CD4-positive, alpha-beta T cell (primary cell): ENCODE data around the gene MPZL2. TPM values are rescaled to one million over a fixed set of nuclear protein-coding genes. Genes with fewer than 3 reads are reported as not detected.

Experiments used
- ATAC-seq: fragments of 200-7000 bp; cut with Tn5 transposase; one replicate; pipeline ENCODE4 v1.10.0; 2022; ENCODE audit warnings: mild to moderate bottlenecking; ENCODE audit not compliant: poor library complexity
- CTCF ChIA-PET: fragments of 350-600 bp; sonication (Branson Sonifier 250); formaldehyde crosslinking; loops from one replicate; lab custom pipeline; 2021; ENCODE audit warnings: antibody characterized with exemption, inconsistent platforms; lab: Charles Lee
- POLR2A ChIA-PET: fragments of 350-600 bp; sonication (Branson Sonifier 250); formaldehyde crosslinking; loops from one replicate; lab custom pipeline; 2021; ENCODE audit warnings: antibody characterized with exemption, inconsistent platforms; lab: Charles Lee
- DNase-seq, 14 experiments: peaks; one replicate each; pipeline ENCODE4 v3.0.0-alpha.2; 2013 to 2020; ENCODE audit warnings: mixed read lengths in 2 of 14
- H3K27ac ChIP-seq, 2 donors: one replicate each; pipeline versions ENCODE4 v1.5.1 to v1.7.0; 2013; ENCODE audit warnings: low read length in 2 of 2, low read depth in 1 of 2, mild to moderate bottlenecking in 1 of 2
- H3K27me3 ChIP-seq, 2 experiments: 1 replicate in 1 of 2; 2 replicates in 1 of 2; pipeline versions ENCODE4 v1.6.1 to v1.7.0; 2013; ENCODE audit warnings: low read length in 2 of 2, control low read depth in 1 of 2, mild to moderate bottlenecking in 1 of 2, moderate library complexity in 1 of 2; ENCODE audit not compliant: insufficient read depth in 2 of 2, control insufficient read depth in 1 of 2
- H3K36me3 ChIP-seq: one replicate; pipeline ENCODE4 v1.6.1; 2013; ENCODE audit warnings: low read length, control low read depth; ENCODE audit not compliant: insufficient read depth
- H3K4me1 ChIP-seq: one replicate; pipeline ENCODE4 v1.6.1; 2013; ENCODE audit warnings: low read length, control low read depth; ENCODE audit not compliant: insufficient read depth
- H3K4me3 ChIP-seq: one replicate; pipeline ENCODE4 v1.5.1; 2013; ENCODE audit warnings: mild to moderate bottlenecking, low read length, moderate library complexity
- H3K9me3 ChIP-seq, 2 experiments: 1 replicate in 1 of 2; 2 replicates in 1 of 2; pipeline versions ENCODE4 v1.6.1 to v1.7.0; 2013; ENCODE audit warnings: low read length in 2 of 2, mild to moderate bottlenecking in 2 of 2, control low read depth in 1 of 2, moderate library complexity in 1 of 2; ENCODE audit not compliant: control insufficient read depth in 1 of 2, insufficient read depth in 1 of 2
- H3K27ac Mint-ChIP-seq: one replicate; pipeline ENCODE4 v1.8.0; 2020; ENCODE audit warnings: mixed read lengths
- H3K27me3 Mint-ChIP-seq: one replicate; pipeline ENCODE4 v1.8.0; 2021; ENCODE audit warnings: mixed read lengths
- H3K36me3 Mint-ChIP-seq: one replicate; pipeline ENCODE4 v1.8.0; 2021; ENCODE audit warnings: low read depth, mixed read lengths
- H3K4me1 Mint-ChIP-seq: one replicate; pipeline ENCODE4 v1.8.0; 2021; ENCODE audit warnings: low read depth, mixed read lengths
- H3K4me3 Mint-ChIP-seq: one replicate; pipeline ENCODE4 v1.8.0; 2020; ENCODE audit warnings: mild to moderate bottlenecking, mixed read lengths
- H3K9me3 Mint-ChIP-seq: one replicate; pipeline ENCODE4 v1.8.0; 2020; ENCODE audit warnings: mixed read lengths
- intact Hi-C, 2 experiments: fragments of 100-400 bp; cut with DNase I in 1 of 2; cut with micrococcal nuclease in 1 of 2; formaldehyde crosslinking; loops; one replicate each; pipeline versions ENCODE4 v1.15.1 to v1.9.0; 2023 to 2025; cut with DNase I, micrococcal nuclease
- total RNA-seq, 174 experiments: library from RNA in 2 of 174; stranded (reverse) in 2 of 174; gene quantifications; one replicate each; pipeline ENCODE4 v1.2.3 and lab custom pipeline; 2021 to 2026
- TF ChIP-seq, protein P1 (sequence below): fragments of 200-600 bp; IDR thresholded peaks from one replicate; pipeline ENCODE4 v1.8.0; 2022; ENCODE audit warnings: antibody characterized with exemption, mild to moderate bottlenecking

Gene MPZL2
- total RNA-seq, 2 experiments from 2014 or later = 0.95 to 1.8 TPM

DNA sequence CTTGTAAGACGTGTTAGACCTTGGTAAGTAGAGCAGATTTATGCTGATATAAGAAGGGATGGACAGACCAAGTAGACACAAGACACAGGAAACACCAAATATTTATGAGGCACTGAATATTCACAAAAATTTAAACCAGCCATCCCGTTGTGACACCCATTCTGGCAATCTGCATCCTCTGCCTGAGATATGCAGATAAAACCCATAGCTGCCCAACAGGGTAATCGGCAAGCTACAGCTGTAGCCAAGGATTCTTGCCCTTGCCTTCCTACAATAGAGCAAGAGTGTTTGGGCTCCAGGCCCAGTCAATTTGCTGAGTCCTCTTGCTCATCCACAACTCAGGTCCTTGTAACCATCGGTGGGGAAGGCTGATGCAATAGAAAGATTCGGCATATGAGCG lies 18.5 kb upstream of the MPZL2 start:
- intact Hi-C loops = no loop called here
- no peaks in the 10 kb centered on the region for H3K36me3 ChIP-seq
- H3K9me3 ChIP-seq = no peaks in the 10 kb centered on the region
- ChIA-PET POLR2A (interaction anchor here (1.3 kb wide), 1 partner anchor 19 kb away, joined by 3 read pairs; the partner anchor contains the start of gene MPZL2), CTCF (interaction anchor here (0.9 to 1.5 kb wide), 2 partner anchors 25 to 84 kb away, joined by 3 to 4 read pairs; no protein-coding TSS in a partner anchor)
- no peak overlapping the region for H3K4me3 Mint-ChIP-seq
- no peak overlapping the region for H3K4me3 ChIP-seq
- no peak overlapping the region for H3K27ac ChIP-seq
- no peaks in the 10 kb centered on the region for H3K27me3 Mint-ChIP-seq
- ATAC-seq (no peak), DNase-seq (no peak)
- H3K9me3 Mint-ChIP-seq = no peaks in the 10 kb centered on the region
- no peaks in the 10 kb centered on the region for H3K36me3 Mint-ChIP-seq
- no peak overlapping the region for H3K27ac Mint-ChIP-seq
- TF ChIP-seq, protein P1, sequence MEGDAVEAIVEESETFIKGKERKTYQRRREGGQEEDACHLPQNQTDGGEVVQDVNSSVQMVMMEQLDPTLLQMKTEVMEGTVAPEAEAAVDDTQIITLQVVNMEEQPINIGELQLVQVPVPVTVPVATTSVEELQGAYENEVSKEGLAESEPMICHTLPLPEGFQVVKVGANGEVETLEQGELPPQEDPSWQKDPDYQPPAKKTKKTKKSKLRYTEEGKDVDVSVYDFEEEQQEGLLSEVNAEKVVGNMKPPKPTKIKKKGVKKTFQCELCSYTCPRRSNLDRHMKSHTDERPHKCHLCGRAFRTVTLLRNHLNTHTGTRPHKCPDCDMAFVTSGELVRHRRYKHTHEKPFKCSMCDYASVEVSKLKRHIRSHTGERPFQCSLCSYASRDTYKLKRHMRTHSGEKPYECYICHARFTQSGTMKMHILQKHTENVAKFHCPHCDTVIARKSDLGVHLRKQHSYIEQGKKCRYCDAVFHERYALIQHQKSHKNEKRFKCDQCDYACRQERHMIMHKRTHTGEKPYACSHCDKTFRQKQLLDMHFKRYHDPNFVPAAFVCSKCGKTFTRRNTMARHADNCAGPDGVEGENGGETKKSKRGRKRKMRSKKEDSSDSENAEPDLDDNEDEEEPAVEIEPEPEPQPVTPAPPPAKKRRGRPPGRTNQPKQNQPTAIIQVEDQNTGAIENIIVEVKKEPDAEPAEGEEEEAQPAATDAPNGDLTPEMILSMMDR = no peak
- H3K4me1 ChIP-seq = peaks cover 21% of the 10 kb centered on the region
- H3K27me3 ChIP-seq = no peaks in the 10 kb centered on the region
- peaks cover 33% of the 10 kb centered on the region for H3K4me1 Mint-ChIP-seq

DNA sequence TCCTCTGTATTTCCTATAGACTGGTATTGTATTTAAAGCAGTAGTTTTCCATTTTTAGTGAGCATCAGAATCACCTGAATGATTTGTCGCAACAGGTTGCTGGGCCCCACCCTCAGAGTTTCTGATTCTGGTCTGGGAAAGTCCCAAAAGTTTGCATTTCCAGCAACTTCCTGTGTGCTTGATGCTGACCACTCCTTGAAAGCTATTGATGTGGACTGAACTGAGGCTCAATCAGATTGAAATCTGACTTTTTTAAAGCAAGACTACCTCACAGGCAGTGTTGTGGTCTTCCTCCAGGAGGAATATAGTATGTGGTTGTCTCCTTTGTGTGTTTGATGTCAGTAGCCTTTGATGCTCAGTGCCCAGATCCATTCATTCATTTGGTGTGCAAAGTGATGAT lies 17.2 kb upstream of the MPZL2 start:
- TF ChIP-seq, protein P1 = no peak
- CTCF ChIA-PET = interaction anchor here (1.3 to 1.5 kb wide), 2 partner anchors 14 to 83 kb away, joined by 3 to 4 read pairs; no protein-coding TSS in a partner anchor
- H3K27ac Mint-ChIP-seq = no peak overlapping the region
- Histone ChIP-seq H3K27me3 (no peaks in the 10 kb centered on the region), H3K36me3 (no peaks in the 10 kb centered on the region), H3K4me3 (no peak overlapping the region), H3K9me3 (no peaks in the 10 kb centered on the region), H3K4me1 (peaks cover 25% of the 10 kb centered on the region), H3K27ac (no peak overlapping the region)
- H3K4me3 Mint-ChIP-seq = no peak overlapping the region
- peaks cover 33% of the 10 kb centered on the region for H3K4me1 Mint-ChIP-seq
- no peaks in the 10 kb centered on the region for H3K27me3 Mint-ChIP-seq
- peak; percentile 17 for ATAC-seq
- peak in 2 of 14 experiments; percentile 45 to 63 for DNase-seq
- H3K9me3 Mint-ChIP-seq = no peaks in the 10 kb centered on the region
- POLR2A ChIA-PET = interaction anchor here (0.8 kb wide), 1 partner anchor 83 kb away, joined by 3 read pairs; no protein-coding TSS in a partner anchor
- intact Hi-C loops = no loop called here
- H3K36me3 Mint-ChIP-seq = no peaks in the 10 kb centered on the region

DNA sequence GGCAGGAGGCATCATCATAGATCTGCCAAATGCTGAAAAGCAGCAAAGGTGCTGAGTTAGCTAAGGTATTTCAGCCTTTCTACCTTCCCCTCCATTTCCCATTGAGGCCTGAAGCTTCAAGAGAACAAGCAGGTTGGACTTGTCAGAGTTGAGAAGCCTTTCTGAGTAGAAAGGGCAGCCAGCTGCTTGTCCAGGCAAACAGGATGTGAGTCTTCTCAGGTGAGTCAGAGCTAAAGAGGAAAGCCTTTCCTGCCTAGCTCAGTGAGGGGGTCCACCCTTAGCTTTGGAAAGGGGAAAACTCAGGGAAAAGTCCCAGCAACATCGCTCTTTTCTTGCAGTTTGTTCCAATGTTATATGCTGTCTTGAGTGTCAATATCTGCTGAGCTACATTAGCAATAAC lies 13.2 kb upstream of the MPZL2 start:
- Histone ChIP-seq H3K27me3 (no peaks in the 10 kb centered on the region), H3K4me3 (no peak overlapping the region), H3K9me3 (no peaks in the 10 kb centered on the region), H3K36me3 (no peaks in the 10 kb centered on the region), H3K4me1 (peaks cover 16% of the 10 kb centered on the region), H3K27ac (no peak overlapping the region)
- TF ChIP-seq, protein P1 = no peak
- Mint-ChIP-seq H3K9me3 (no peaks in the 10 kb centered on the region), H3K36me3 (no peaks in the 10 kb centered on the region), H3K4me3 (no peak overlapping the region), H3K27ac (no peak overlapping the region), H3K4me1 (peaks cover 16% of the 10 kb centered on the region), H3K27me3 (no peaks in the 10 kb centered on the region)
- POLR2A ChIA-PET = interaction anchor here (0.7 to 1.1 kb wide), 3 partner anchors 14 to 61 kb away, joined by 3 to 4 read pairs (median 3); partner anchors contain the start of gene MPZL2
- CTCF ChIA-PET = interaction anchor here (0.8 to 1.8 kb wide), 5 partner anchors 31 to 79 kb away, joined by 3 to 4 read pairs (median 3); partner anchors contain the start of gene JAML
- DNase-seq (no peak), ATAC-seq (no peak)
- intact Hi-C loops = no loop called here
